Thoracic aorta (tissue), 2 donors: ENCODE results near the gene CHRNB1. TPM values are rescaled to one million over a fixed set of nuclear protein-coding genes. Genes with fewer than 3 reads are reported as not detected.
A peak's percentile ranks its signal among the peaks of the same experiment; 100 is the strongest.

Experiments used
- ATAC-seq: fragments of 150-250 bp; one replicate; pipeline ENCODE4 v1.8.0; 2017; ENCODE audit warnings: low read depth; ENCODE audit not compliant: insufficient number of reproducible peaks, low FRiP score
- DNase-seq: peaks from one replicate; pipeline ENCODE4 v3.0.0-alpha.2; 2020; ENCODE audit warnings: low spot score
- H3K27ac ChIP-seq, 2 donors: fragments of 200-600 bp; sonication (generic); 1 replicate in 1 of 2; 2 replicates in 1 of 2; pipeline ENCODE4 v1.5.1; 2016; ENCODE audit warnings: mild to moderate bottlenecking in 2 of 2, moderate library complexity in 2 of 2
- H3K27me3 ChIP-seq: fragments of 200-600 bp; sonication (generic); replicated peaks from 2 replicates; pipeline ENCODE4 v1.6.0; 2016; ENCODE audit warnings: mild to moderate bottlenecking; ENCODE audit not compliant: insufficient read depth
- H3K36me3 ChIP-seq: fragments of 200-600 bp; sonication (generic); one replicate; pipeline ENCODE4 v1.5.1; 2016
- H3K4me1 ChIP-seq, 2 donors: fragments of 200-600 bp; sonication (generic); 1 replicate in 1 of 2; 2 replicates in 1 of 2; pipeline versions ENCODE4 v1.5.1 to v1.6.0; 2016; ENCODE audit warnings: low read depth in 2 of 2, mild to moderate bottlenecking in 1 of 2; ENCODE audit not compliant: control insufficient read depth in 1 of 2
- H3K4me3 ChIP-seq: fragments of 200-600 bp; sonication (generic); 2 replicates; pipeline ENCODE4 v1.5.1; 2016; ENCODE audit warnings: mild to moderate bottlenecking
- H3K9me3 ChIP-seq: fragments of 200-600 bp; sonication (generic); 2 replicates; pipeline ENCODE4 v1.5.1; 2016
- CTCF ChIP-seq: fragments of 200-600 bp; sonication (generic); IDR thresholded peaks from one replicate; pipeline ENCODE4 v1.5.1; 2019; ENCODE audit warnings: antibody characterized with exemption
- total RNA-seq, 2 donors: library from RNA; depleted of rRNA; stranded (reverse); fragments of >200 nt; gene quantifications; one replicate each; pipeline versions ENCODE4 v1.1.0 to v1.2.3, GENCODE V29; 2016

CHRNB1 gene
- total RNA-seq, 2 donors from 2014 or later, result 11.6 to 17.6 TPM

- ATAC-seq, result no peak
- no peak overlapping the region for H3K27ac ChIP-seq
- no peaks in the 10 kb centered on the region for H3K27me3 ChIP-seq
Observed at GRCh38 chr17:7432296-7432695, 12.6 kb upstream of the CHRNB1 start.

DNA sequence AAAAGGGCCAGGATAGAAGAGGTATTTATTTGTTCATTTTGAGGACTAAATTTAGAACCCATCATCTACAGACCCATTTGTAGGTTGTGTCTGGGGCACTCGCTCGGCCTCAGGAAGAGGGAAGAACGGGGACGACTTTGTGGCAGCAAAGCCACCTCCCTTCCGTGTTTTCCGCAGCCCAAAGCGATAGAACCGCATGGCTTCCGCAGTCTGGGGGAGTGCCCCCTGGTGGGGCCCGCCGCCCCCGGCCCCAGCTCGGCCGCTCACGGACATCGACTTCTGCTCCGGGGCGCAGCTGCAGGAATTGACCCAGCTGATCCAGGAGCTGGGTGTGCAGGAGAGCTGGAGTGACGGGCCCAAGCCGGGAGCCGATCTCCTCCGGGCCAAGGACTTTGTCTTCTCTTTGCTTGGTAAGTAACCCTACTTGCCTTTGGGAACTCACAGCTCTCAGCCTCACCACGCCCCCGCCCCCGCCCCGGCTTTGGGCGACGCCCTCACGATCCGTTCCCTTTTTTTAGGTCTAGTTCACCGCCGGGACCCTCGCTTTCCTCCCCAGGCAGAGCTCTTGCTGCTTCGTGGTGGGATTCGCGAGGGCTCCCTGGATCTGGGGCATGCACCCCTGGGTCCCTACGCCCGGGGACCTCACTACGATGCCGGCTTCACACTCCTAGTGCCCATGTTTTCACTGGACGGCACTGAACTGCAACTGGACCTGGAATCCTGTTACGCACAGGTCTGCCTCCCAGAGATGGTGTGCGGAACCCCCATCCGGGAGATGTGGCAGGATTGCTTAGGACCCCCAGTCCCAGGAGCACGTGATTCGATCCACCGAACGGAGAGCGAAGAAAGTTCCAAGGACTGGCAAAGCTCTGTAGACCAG, 8.9 kb upstream of the CHRNB1 start:
- H3K27ac ChIP-seq, result peak overlapping the region in 1 of 2 donors; percentile 31
- H3K4me1 ChIP-seq, result peaks cover 25 to 52% of the 10 kb centered on the region in 2 donors
- H3K9me3 ChIP-seq, result no peaks in the 10 kb centered on the region
- H3K4me3 ChIP-seq, result peak overlapping the region; percentile 83
- peaks cover 5% of the 10 kb centered on the region for H3K27me3 ChIP-seq
- DNase-seq (no peak), ATAC-seq (peak; percentile 2)
- H3K36me3 ChIP-seq, result no peaks in the 10 kb centered on the region
- TF ChIP-seq CTCF, result no peak

More at GRCh38 chr17:7432296-7432695, 12.6 kb upstream of the CHRNB1 start:
- Histone ChIP-seq H3K4me1 (peaks cover 6 to 21% of the 10 kb centered on the region in 2 donors), H3K4me3 (no peak overlapping the region), H3K36me3 (no peaks in the 10 kb centered on the region), H3K9me3 (no peaks in the 10 kb centered on the region)
- DNase-seq, result no peak
- no peak for TF ChIP-seq CTCF

GRCh38 chr17:7436556-7437368, 8.1 kb upstream of the CHRNB1 start:
- ATAC-seq (peak; percentile 42), DNase-seq (no peak)
- Histone ChIP-seq H3K4me3 (peak overlapping the region; percentile 83), H3K9me3 (no peaks in the 10 kb centered on the region), H3K27me3 (peaks cover 5% of the 10 kb centered on the region), H3K4me1 (peaks cover 25 to 53% of the 10 kb centered on the region in 2 donors), H3K27ac (peak overlapping the region in 1 of 2 donors; percentile 42), H3K36me3 (no peaks in the 10 kb centered on the region)
- peak; percentile 79 for TF ChIP-seq CTCF

GRCh38 chr17:7437369-7437863, 7.4 kb upstream of the CHRNB1 start:
- DNase-seq (no peak), ATAC-seq (no peak)
- H3K9me3 ChIP-seq, result no peaks in the 10 kb centered on the region
- no peaks in the 10 kb centered on the region for H3K36me3 ChIP-seq
- TF ChIP-seq CTCF, result no peak
- peaks cover 25 to 53% of the 10 kb centered on the region in 2 donors for H3K4me1 ChIP-seq
- no peak overlapping the region for H3K27ac ChIP-seq
- peak overlapping the region; percentile 83 for H3K4me3 ChIP-seq
- peaks cover 5% of the 10 kb centered on the region for H3K27me3 ChIP-seq
